Suprapubic skin (tissue), 4 donors: ENCODE data around the gene ANKRD29. TPM values are rescaled to one million over a fixed set of nuclear protein-coding genes. Genes with fewer than 3 reads are reported as not detected.

Source experiments
- DNase-seq, 2 donors: peaks; one replicate each; pipeline ENCODE4 v3.0.0-alpha.2; 2019; ENCODE audit warnings: low spot score in 2 of 2
- H3K27ac ChIP-seq: fragments of 200-600 bp; sonication (generic); one replicate; pipeline ENCODE4 v1.5.1; 2019
- H3K27me3 ChIP-seq: fragments of 200-600 bp; sonication (generic); one replicate; pipeline ENCODE4 v1.5.1; 2019
- H3K36me3 ChIP-seq: fragments of 200-600 bp; sonication (generic); one replicate; pipeline ENCODE4 v1.5.1; 2019
- H3K4me1 ChIP-seq: fragments of 200-600 bp; sonication (generic); one replicate; pipeline ENCODE4 v1.5.1; 2019
- H3K4me3 ChIP-seq: fragments of 200-600 bp; sonication (generic); one replicate; pipeline ENCODE4 v1.5.1; 2019; ENCODE audit warnings: mild to moderate bottlenecking
- H3K9me3 ChIP-seq: fragments of 200-600 bp; sonication (generic); one replicate; pipeline ENCODE4 v1.5.1; 2019
- EP300 ChIP-seq: sonication (generic); formaldehyde crosslinking; IDR thresholded peaks from one replicate; pipeline ENCODE4 v1.6.1; 2017; ENCODE audit warnings: antibody characterized with exemption
- POLR2A ChIP-seq, 2 donors: fragments of 450-650 bp; IDR thresholded peaks; one replicate each; pipeline ENCODE4 v1.6.1; 2017; ENCODE audit warnings: antibody characterized with exemption in 2 of 2, mild to moderate bottlenecking in 2 of 2, moderate library complexity in 2 of 2
- POLR2AphosphoS5 ChIP-seq, 3 donors: sonication (generic); formaldehyde crosslinking; IDR thresholded peaks; one replicate each; pipeline ENCODE4 v1.6.1; 2017; ENCODE audit warnings: antibody characterized with exemption in 3 of 3
- WGBS: methylation state at CpG from one replicate; pipeline ENCODE4 v1.1.5; 2018; 5-methylcytosine and 5-hydroxymethylcytosine counted together
- total RNA-seq, 4 donors: library from RNA; depleted of rRNA; stranded (reverse); fragments of >200 nt; gene quantifications; one replicate each; pipeline ENCODE4 v1.1.0, GENCODE V29; 2016
- TF ChIP-seq, protein P1 (sequence below), 2 donors: fragments of 200-600 bp in 1 of 2; fragments of 450-650 bp in 1 of 2; sonication (generic) in 1 of 2; IDR thresholded peaks; one replicate each; pipeline ENCODE4 v1.5.1; 2016 to 2019; ENCODE audit warnings: antibody characterized with exemption in 2 of 2, mild to moderate bottlenecking in 1 of 2, moderate library complexity in 1 of 2

ANKRD29 gene, protein sequence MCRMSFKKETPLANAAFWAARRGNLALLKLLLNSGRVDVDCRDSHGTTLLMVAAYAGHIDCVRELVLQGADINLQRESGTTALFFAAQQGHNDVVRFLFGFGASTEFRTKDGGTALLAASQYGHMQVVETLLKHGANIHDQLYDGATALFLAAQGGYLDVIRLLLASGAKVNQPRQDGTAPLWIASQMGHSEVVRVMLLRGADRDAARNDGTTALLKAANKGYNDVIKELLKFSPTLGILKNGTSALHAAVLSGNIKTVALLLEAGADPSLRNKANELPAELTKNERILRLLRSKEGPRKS
- 1 to 10 TPM; 1.5 to 9.9 (median 6.2) TPM for total RNA-seq

DNA sequence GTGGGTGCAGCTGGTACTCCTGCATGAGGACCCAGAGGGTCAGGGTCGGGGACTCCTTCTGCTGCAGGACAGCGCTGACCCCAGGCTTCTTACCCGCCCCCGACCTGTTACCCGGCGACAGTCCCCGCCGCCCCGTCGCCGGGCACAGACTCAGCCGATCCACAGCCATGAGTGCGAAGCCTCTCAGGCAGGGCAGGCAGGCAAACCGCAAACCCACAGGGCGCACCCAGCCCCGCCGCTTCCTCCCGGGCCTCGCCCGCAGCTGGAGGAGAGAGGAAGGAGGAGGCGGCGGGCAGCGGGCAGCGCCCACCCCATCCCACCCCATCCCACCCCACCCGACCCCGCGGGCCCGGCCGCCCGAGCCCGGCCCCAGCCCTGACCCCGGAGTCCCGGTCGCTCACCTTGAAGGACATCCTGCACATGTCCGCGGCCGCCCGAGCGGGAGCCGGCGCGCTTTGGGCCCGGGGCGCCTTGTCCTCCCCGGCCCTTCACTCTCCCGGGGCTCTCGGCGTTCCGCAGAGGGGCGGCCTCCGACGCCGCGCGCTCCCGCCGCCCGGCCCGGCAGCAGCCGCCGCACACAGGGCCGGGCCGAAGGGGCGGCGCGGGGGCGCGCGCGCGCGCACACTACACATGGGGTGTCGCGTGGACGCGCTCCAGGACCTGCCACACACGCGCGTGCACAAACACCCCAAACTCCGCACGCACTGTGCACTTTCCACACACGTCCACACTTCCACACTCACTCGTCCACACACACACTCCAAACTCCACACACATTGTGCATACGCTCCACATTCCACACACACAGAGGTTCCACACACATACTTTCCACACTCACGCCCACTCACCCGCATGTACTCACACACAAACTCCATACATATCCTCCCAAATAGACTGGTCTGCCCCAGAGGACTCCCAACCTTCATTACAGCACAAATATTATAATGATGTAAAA is at the start of gene ANKRD29:
Gene ANKRD29, minus strand, starts transcription at position 603 of the 955 bp plus-strand sequence. Its CDS starts 181 bp downstream, at position 422.
- Histone ChIP-seq H3K27me3 (peaks cover 17% of the 10 kb centered on the region), H3K27ac (peak within 1 kb of the TSS; percentile 23), H3K4me3 (peak within 1 kb of the TSS; percentile 78), H3K9me3 (no peaks in the 10 kb centered on the region), H3K36me3 (no peaks in the 10 kb centered on the region), H3K4me1 (peaks cover 21% of the 10 kb centered on the region)
- 1% methylated on average over 26 of the region's 86 CpGs for WGBS
- DNase-seq: no peak
- no peak for TF ChIP-seq POLR2A (IDR thresholded peaks at IDR 0.05)
- no peak for TF ChIP-seq EP300
- TF ChIP-seq, protein P1, sequence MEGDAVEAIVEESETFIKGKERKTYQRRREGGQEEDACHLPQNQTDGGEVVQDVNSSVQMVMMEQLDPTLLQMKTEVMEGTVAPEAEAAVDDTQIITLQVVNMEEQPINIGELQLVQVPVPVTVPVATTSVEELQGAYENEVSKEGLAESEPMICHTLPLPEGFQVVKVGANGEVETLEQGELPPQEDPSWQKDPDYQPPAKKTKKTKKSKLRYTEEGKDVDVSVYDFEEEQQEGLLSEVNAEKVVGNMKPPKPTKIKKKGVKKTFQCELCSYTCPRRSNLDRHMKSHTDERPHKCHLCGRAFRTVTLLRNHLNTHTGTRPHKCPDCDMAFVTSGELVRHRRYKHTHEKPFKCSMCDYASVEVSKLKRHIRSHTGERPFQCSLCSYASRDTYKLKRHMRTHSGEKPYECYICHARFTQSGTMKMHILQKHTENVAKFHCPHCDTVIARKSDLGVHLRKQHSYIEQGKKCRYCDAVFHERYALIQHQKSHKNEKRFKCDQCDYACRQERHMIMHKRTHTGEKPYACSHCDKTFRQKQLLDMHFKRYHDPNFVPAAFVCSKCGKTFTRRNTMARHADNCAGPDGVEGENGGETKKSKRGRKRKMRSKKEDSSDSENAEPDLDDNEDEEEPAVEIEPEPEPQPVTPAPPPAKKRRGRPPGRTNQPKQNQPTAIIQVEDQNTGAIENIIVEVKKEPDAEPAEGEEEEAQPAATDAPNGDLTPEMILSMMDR (IDR thresholded peaks at IDR 0.05): no peak

DNA sequence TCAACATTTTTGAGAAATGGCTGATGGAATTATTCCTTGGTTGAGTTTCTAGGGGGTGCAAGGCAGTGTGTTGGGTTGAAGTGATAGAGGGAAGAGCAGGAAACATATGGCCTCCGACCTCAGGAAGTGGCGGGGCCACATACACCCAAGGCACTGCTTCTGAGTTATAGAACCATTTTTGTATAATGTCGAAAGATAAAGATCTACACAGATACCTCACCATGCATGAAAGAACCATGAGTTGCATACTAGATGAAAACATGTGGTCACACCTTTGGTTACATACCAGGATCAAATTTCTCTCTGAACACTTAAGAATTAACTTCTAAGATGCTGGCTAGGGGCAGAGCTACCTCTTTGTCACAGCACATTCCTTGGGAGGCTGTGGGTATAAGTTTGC is 49.7 kb upstream of the ANKRD29 start:
- Histone ChIP-seq H3K27ac (no peak overlapping the region), H3K4me3 (no peak overlapping the region), H3K36me3 (peaks cover 3% of the 10 kb centered on the region), H3K27me3 (no peaks in the 10 kb centered on the region), H3K4me1 (peaks cover 12% of the 10 kb centered on the region), H3K9me3 (no peaks in the 10 kb centered on the region)
- TF ChIP-seq POLR2AphosphoS5 (IDR thresholded peaks at IDR 0.05) (no peak), POLR2A (IDR thresholded peaks at IDR 0.05) (no peak), EP300 (no peak)
- TF ChIP-seq, protein P1 (IDR thresholded peaks at IDR 0.05): no peak
- 64% methylated on average over 3 of the region's 3 CpGs for WGBS
- DNase-seq: no peak

DNA sequence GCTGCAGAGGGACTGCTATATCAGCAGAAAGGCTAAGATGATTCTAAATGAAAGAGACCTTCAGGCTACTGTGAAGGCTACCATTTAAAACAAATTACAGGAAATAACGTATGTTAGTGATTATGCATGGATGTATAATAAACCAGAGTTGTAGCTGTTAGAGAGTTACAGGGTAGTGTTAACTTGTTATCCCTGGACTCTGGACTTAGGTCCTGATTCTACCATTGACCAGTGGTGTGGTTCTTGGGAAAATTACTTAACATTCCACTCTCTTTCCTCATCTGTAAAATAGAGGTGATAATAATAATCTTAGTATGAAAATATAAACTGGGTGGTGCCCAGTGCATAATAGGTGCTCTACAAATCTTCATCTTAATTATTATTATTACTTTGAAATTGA is 48.7 kb upstream of the ANKRD29 start:
- H3K9me3 ChIP-seq: no peaks in the 10 kb centered on the region
- no peak overlapping the region for H3K27ac ChIP-seq
- DNase-seq: no peak
- WGBS: 69% methylated on average over 1 of the region's 1 CpG
- H3K36me3 ChIP-seq: peaks cover 3% of the 10 kb centered on the region
- no peak overlapping the region for H3K4me3 ChIP-seq
- no peak for TF ChIP-seq EP300
- TF ChIP-seq, protein P1 (IDR thresholded peaks at IDR 0.05): no peak
- TF ChIP-seq POLR2AphosphoS5 (IDR thresholded peaks at IDR 0.05): no peak
- TF ChIP-seq POLR2A (IDR thresholded peaks at IDR 0.05): no peak
- H3K4me1 ChIP-seq: peaks cover 5% of the 10 kb centered on the region
- H3K27me3 ChIP-seq: no peaks in the 10 kb centered on the region

DNA sequence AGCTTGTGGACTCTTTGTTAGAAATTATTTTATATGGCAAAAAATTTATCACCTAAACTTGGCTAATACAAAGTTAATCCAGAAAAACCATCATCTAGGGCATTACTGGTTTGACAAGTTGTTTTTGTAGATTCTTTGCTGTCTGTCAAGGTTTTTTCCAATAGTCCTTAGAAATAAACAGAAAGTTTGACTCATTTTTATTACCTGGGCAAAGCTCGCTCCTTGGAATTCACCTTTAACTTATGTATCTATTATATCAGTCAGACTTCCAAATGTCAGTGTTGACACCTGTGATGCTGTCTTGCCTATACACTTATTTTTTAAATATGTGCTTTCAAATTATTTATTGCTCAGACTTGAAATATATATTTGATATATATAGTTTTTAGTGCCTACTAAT is 48.2 kb upstream of the ANKRD29 start:
- H3K36me3 ChIP-seq: peaks cover 3% of the 10 kb centered on the region
- H3K4me3 ChIP-seq: no peak overlapping the region
- no peaks in the 10 kb centered on the region for H3K9me3 ChIP-seq
- no peak overlapping the region for H3K27ac ChIP-seq
- 63% methylated on average over 1 of the region's 1 CpG for WGBS
- peaks cover 2% of the 10 kb centered on the region for H3K4me1 ChIP-seq
- DNase-seq: no peak
- no peaks in the 10 kb centered on the region for H3K27me3 ChIP-seq
- TF ChIP-seq EP300 (no peak), POLR2AphosphoS5 (IDR thresholded peaks at IDR 0.05) (no peak), POLR2A (IDR thresholded peaks at IDR 0.05) (no peak)
- TF ChIP-seq, protein P1 (IDR thresholded peaks at IDR 0.05): no peak

DNA sequence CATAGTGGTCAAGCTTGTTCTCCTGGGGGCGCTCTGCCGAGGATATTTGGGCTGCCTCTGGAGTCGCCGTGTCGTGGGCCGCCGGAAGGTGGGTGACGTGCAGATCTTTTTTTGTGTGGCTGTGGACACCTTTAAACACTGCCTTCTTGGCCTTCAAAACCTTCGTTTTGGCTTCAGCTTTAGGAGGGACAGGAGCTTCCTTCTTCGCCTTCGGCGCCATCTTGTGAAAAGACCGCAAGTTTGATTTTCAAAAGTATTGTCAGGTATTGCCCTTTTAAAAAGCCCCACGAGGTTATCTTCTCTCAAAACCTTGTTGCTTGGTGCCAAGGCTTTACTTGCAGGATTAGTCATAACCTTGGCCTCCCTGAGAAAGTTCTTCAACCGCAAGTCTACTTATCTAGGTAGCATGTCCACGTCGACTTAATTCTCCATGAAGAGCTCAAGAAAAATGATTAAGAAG is 47.4 kb upstream of the ANKRD29 start:
- Histone ChIP-seq H3K4me1 (peaks cover 2% of the 10 kb centered on the region), H3K27me3 (no peaks in the 10 kb centered on the region), H3K9me3 (no peaks in the 10 kb centered on the region), H3K27ac (no peak overlapping the region), H3K36me3 (peaks cover 3% of the 10 kb centered on the region), H3K4me3 (no peak overlapping the region)
- TF ChIP-seq, protein P1 (IDR thresholded peaks at IDR 0.05): no peak
- TF ChIP-seq POLR2A (IDR thresholded peaks at IDR 0.05): no peak
- no peak for TF ChIP-seq POLR2AphosphoS5 (IDR thresholded peaks at IDR 0.05)
- no peak for TF ChIP-seq EP300
- 85% methylated on average over 17 of the region's 17 CpGs for WGBS
- DNase-seq: no peak
